H1 (cell line): Measurements from ENCODE around the gene FGF14.

Experiments used
- BRCA1 ChIP-seq: IDR thresholded peaks from 2 replicates; pipeline ENCODE4 v1.6.1; 2012; ENCODE audit warnings: low read depth, low read length, improper control_type of control experiment
- CTCF ChIP-seq, 3 experiments: IDR thresholded peaks; 1 replicate in 2 of 3; 2 replicates in 1 of 3; pipeline versions ENCODE4 v1.5.1 to v1.6.1; 2011; ENCODE audit warnings: low read length in 3 of 3, mild to moderate bottlenecking in 3 of 3, inconsistent platforms in 2 of 3, low read depth in 1 of 3, moderate library complexity in 1 of 3; ENCODE audit not compliant: insufficient read depth in 1 of 3; ENCODE audit errors: control extremely low read depth in 1 of 3
- EZH2 ChIP-seq: fragments of 200-600 bp; sonication (generic); IDR thresholded peaks from 2 replicates; pipeline ENCODE4 v1.7.1; 2012; ENCODE audit warnings: low read depth, mild to moderate bottlenecking, moderate library complexity, low read length, inconsistent platforms; ENCODE audit not compliant: severe bottlenecking
- JUND ChIP-seq: IDR thresholded peaks from 2 replicates; pipeline ENCODE4 v1.6.1; 2011; ENCODE audit warnings: mild to moderate bottlenecking, improper control_type of control experiment, low read length
- KDM5A ChIP-seq: fragments of 200-600 bp; IDR thresholded peaks from 2 replicates; pipeline ENCODE4 v1.7.1; 2012; ENCODE audit warnings: mild to moderate bottlenecking, low read length, inconsistent platforms, mixed read lengths
- POLR2AphosphoS5 ChIP-seq: IDR thresholded peaks from 2 replicates; pipeline ENCODE4 v1.6.1; 2011; ENCODE audit warnings: low read depth, low read length
- SIX5 ChIP-seq: IDR thresholded peaks from 2 replicates; pipeline ENCODE4 v1.6.1; 2011; ENCODE audit warnings: mild to moderate bottlenecking, low read depth, low read length
- SP1 ChIP-seq: IDR thresholded peaks from 2 replicates; pipeline ENCODE4 v1.6.1; 2011; ENCODE audit warnings: low read depth, low read length
- SRF ChIP-seq: IDR thresholded peaks from 2 replicates; pipeline ENCODE4 v1.6.1; 2011; ENCODE audit warnings: mild to moderate bottlenecking, low read depth, low read length, moderate library complexity
- TAF7 ChIP-seq: optimal IDR thresholded peaks from 2 replicates; pipeline ENCODE3; 2011; ENCODE audit warnings: low read depth, mild to moderate bottlenecking, inconsistent platforms, low read length, moderate library complexity, borderline replicate concordance

DNA sequence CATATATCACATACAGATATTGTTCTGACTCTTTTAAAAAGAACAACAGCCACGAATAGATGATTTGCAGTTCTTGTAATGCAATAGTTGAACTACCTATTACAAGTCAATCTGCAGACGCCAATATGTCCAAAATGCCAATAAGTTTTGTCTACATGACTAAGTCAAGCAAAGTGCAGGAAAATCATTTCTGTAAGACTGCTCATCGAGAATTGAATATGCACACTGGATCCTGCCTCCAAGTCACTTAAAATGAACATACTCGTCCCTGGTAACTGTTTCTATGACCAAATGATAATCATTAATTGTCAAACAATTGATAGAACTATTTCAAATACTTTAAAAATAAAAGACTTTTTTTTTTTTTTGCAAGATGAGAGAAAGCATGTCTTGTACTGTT is 573.7 kb downstream of the FGF14 start:
- TF ChIP-seq CTCF (IDR thresholded peaks at IDR 0.05; ENCODE audit: control extremely low read depth in 1 of 3, insufficient read depth in 1 of 3, low read depth in 1 of 3, low read length in 3 of 3) (no peak), SP1 (no peak), SIX5 (no peak), BRCA1 (no peak), KDM5A (no peak), JUND (no peak), SRF (no peak), POLR2AphosphoS5 (no peak), TAF7 (no peak), EZH2 (no peak)
